CD4-positive, CD25-positive, alpha-beta regulatory T cell (primary cell): ENCODE results near the gene CACNA1S. TPM values are rescaled to one million over a fixed set of nuclear protein-coding genes. Genes with fewer than 3 reads are reported as not detected.

Experiments used
- ATAC-seq, 2 donors: fragments of 150-1000 bp; cut with Tn5 transposase; one replicate each; pipeline ENCODE4 v1.10.0; 2021; ENCODE audit warnings: low read depth in 2 of 2, moderate number of reproducible peaks in 2 of 2, moderate library complexity in 1 of 2
- DNase-seq, 3 donors: peaks; one replicate each; pipeline versions ENCODE4 v3.0.0 to v3.0.0-alpha.2; 2012 to 2022; ENCODE audit warnings: mixed read lengths in 1 of 3
- H3K27ac ChIP-seq: one replicate; pipeline ENCODE4 v1.7.0; 2013; ENCODE audit warnings: mild to moderate bottlenecking, low read length; ENCODE audit not compliant: insufficient read depth, poor library complexity, severe bottlenecking
- H3K27me3 ChIP-seq: one replicate; pipeline ENCODE4 v1.7.0; 2013; ENCODE audit warnings: low read length; ENCODE audit not compliant: control insufficient read depth, insufficient read depth
- H3K36me3 ChIP-seq: one replicate; pipeline ENCODE4 v1.7.0; 2013; ENCODE audit warnings: mild to moderate bottlenecking, low read length, moderate library complexity; ENCODE audit not compliant: control insufficient read depth, insufficient read depth
- H3K4me1 ChIP-seq: 2 replicates; pipeline ENCODE4 v1.7.0; 2013; ENCODE audit warnings: mild to moderate bottlenecking, low read length; ENCODE audit not compliant: insufficient read depth, control insufficient read depth, poor library complexity, severe bottlenecking
- H3K4me3 ChIP-seq: one replicate; pipeline ENCODE4 v1.7.0; 2013; ENCODE audit warnings: low read depth, mild to moderate bottlenecking, low read length, moderate library complexity
- H3K9me3 ChIP-seq, 2 experiments: 1 replicate in 1 of 2; 2 replicates in 1 of 2; pipeline ENCODE4 v1.7.0; 2013; ENCODE audit warnings: low read length in 2 of 2, mild to moderate bottlenecking in 1 of 2, moderate library complexity in 1 of 2; ENCODE audit not compliant: control insufficient read depth in 2 of 2
- H3K27ac Mint-ChIP-seq, 3 donors: one replicate each; pipeline ENCODE4 v1.8.0; 2020 to 2022; ENCODE audit warnings: mild to moderate bottlenecking in 3 of 3, mixed read lengths in 3 of 3, moderate library complexity in 2 of 3
- H3K27me3 Mint-ChIP-seq: one replicate; pipeline ENCODE4 v1.8.0; 2022; ENCODE audit warnings: mild to moderate bottlenecking, mixed read lengths
- H3K36me3 Mint-ChIP-seq: one replicate; pipeline ENCODE4 v1.8.0; 2020; ENCODE audit warnings: mixed read lengths
- H3K4me1 Mint-ChIP-seq, 4 donors: one replicate each; pipeline ENCODE4 v1.8.0; 2020 to 2022; ENCODE audit warnings: mixed read lengths in 4 of 4, mild to moderate bottlenecking in 1 of 4
- H3K4me3 Mint-ChIP-seq, 4 donors: one replicate each; pipeline ENCODE4 v1.8.0; 2020 to 2022; ENCODE audit warnings: mild to moderate bottlenecking in 4 of 4, mixed read lengths in 4 of 4, moderate library complexity in 3 of 4
- H3K9me3 Mint-ChIP-seq, 7 donors: one replicate each; pipeline ENCODE4 v1.8.0; 2020 to 2022; ENCODE audit warnings: mixed read lengths in 7 of 7, mild to moderate bottlenecking in 3 of 7, moderate library complexity in 2 of 7
- polyA plus RNA-seq, 4 donors: library from polyadenylated mRNA; unstranded; fragments of 300-500 nt; fragmentation: Illumina TruSeq; gene quantifications; one replicate each; pipeline ENCODE4 v1.2.3, GENCODE V29; 2021
- total RNA-seq: library from RNA; stranded (reverse); gene quantifications from one replicate; pipeline ENCODE4 v1.2.3, GENCODE V29; 2022

The CACNA1S gene
- total and polyA plus RNA-seq, 5 donors from 2014 or later, result not detected

GRCh38 chr1:201053155-201053860, 58.9 kb downstream of the CACNA1S start:
- H3K4me1 ChIP-seq, result peaks cover 8% of the 10 kb centered on the region
- DNase-seq (no peak), ATAC-seq (no peak)
- no peaks in the 10 kb centered on the region for H3K36me3 ChIP-seq
- Mint-ChIP-seq H3K27me3 (no peaks in the 10 kb centered on the region), H3K9me3 (peaks cover 0 to 3% (median 0%) of the 10 kb centered on the region in 7 donors), H3K4me3 (no peak overlapping the region), H3K4me1 (peaks cover 9 to 16% (median 13%) of the 10 kb centered on the region in 4 donors), H3K27ac (no peak overlapping the region), H3K36me3 (no peaks in the 10 kb centered on the region)
- H3K27me3 ChIP-seq, result no peaks in the 10 kb centered on the region
- H3K27ac ChIP-seq, result no peak overlapping the region
- H3K4me3 ChIP-seq, result no peak overlapping the region
- H3K9me3 ChIP-seq, result no peaks in the 10 kb centered on the region

GRCh38 chr1:201051399-201051798, 60.8 kb downstream of the CACNA1S start:
- H3K4me1 ChIP-seq, result no peaks in the 10 kb centered on the region
- no peak for ATAC-seq
- Mint-ChIP-seq H3K9me3 (peaks cover 0 to 3% (median 0%) of the 10 kb centered on the region in 7 donors), H3K27ac (no peak overlapping the region), H3K36me3 (no peaks in the 10 kb centered on the region), H3K4me3 (no peak overlapping the region), H3K27me3 (no peaks in the 10 kb centered on the region), H3K4me1 (peaks cover 0 to 3% (median 0%) of the 10 kb centered on the region in 4 donors)
- no peaks in the 10 kb centered on the region for H3K36me3 ChIP-seq
- H3K27me3 ChIP-seq, result no peaks in the 10 kb centered on the region
- H3K4me3 ChIP-seq, result no peak overlapping the region
- no peak for DNase-seq
- no peak overlapping the region for H3K27ac ChIP-seq
- H3K9me3 ChIP-seq, result no peaks in the 10 kb centered on the region

DNA sequence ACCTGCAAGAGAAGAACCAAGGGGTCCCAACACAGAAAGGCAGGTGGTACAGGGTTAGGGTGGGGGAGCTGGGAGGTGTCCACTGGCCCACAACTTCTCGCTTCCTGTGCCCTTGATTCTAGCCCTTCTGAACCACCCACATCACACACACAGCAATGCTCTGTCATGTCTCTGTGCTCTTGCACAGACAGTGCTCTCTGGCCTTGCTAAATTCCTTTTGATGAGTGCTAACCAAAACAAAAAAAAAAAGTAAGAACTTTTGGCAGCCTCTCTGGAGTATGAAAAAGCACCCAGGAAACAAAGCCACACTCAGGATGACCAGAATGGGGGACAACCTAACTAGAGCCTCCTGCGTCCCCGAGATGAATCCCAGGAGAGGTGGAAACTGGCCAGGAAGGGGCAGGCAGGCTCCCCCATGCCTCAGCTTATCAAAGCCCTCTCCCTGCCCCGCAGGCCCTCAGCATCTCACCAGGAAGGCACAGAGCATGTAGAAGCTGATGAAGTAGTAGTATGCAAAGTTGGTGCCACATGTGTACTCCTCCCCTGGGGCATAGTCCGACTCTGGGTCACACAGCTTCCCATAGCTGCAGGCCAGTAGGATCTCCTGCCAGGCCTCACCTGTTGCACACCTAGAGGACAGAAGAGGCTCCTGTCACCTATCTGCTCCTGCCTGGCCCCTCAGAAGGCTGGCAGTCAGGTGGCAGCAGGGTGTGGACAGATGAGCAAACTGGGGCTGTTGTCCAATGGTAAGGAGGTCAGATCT, 61.5 kb downstream of the CACNA1S start:
- Mint-ChIP-seq H3K27ac (no peak overlapping the region), H3K9me3 (peaks cover 0 to 3% (median 0%) of the 10 kb centered on the region in 7 donors), H3K4me3 (no peak overlapping the region), H3K27me3 (no peaks in the 10 kb centered on the region), H3K4me1 (no peaks in the 10 kb centered on the region), H3K36me3 (no peaks in the 10 kb centered on the region)
- no peak overlapping the region for H3K4me3 ChIP-seq
- H3K9me3 ChIP-seq, result no peaks in the 10 kb centered on the region
- H3K36me3 ChIP-seq, result no peaks in the 10 kb centered on the region
- no peak for ATAC-seq
- no peak overlapping the region for H3K27ac ChIP-seq
- no peak for DNase-seq
- H3K4me1 ChIP-seq, result no peaks in the 10 kb centered on the region
- H3K27me3 ChIP-seq, result no peaks in the 10 kb centered on the region

- H3K36me3 ChIP-seq, result no peaks in the 10 kb centered on the region
- no peak overlapping the region for H3K27ac ChIP-seq
- no peak overlapping the region for H3K4me3 Mint-ChIP-seq
- no peaks in the 10 kb centered on the region for H3K4me1 ChIP-seq
- no peaks in the 10 kb centered on the region for H3K4me1 Mint-ChIP-seq
- peaks cover 0 to 3% (median 0%) of the 10 kb centered on the region in 7 donors for H3K9me3 Mint-ChIP-seq
- no peak overlapping the region for H3K27ac Mint-ChIP-seq
- H3K27me3 Mint-ChIP-seq, result no peaks in the 10 kb centered on the region
- no peaks in the 10 kb centered on the region for H3K27me3 ChIP-seq
- ATAC-seq, result no peak
- no peaks in the 10 kb centered on the region for H3K36me3 Mint-ChIP-seq
- H3K4me3 ChIP-seq, result no peak overlapping the region
- DNase-seq, result no peak
- H3K9me3 ChIP-seq, result no peaks in the 10 kb centered on the region
Observed at GRCh38 chr1:201049248-201049831, 62.9 kb downstream of the CACNA1S start.

GRCh38 chr1:201048521-201048920, 63.7 kb downstream of the CACNA1S start:
- no peak for DNase-seq
- Histone ChIP-seq H3K36me3 (no peaks in the 10 kb centered on the region), H3K27ac (no peak overlapping the region), H3K4me1 (no peaks in the 10 kb centered on the region), H3K27me3 (no peaks in the 10 kb centered on the region), H3K9me3 (no peaks in the 10 kb centered on the region), H3K4me3 (no peak overlapping the region)
- H3K9me3 Mint-ChIP-seq, result no peaks in the 10 kb centered on the region
- no peak overlapping the region for H3K27ac Mint-ChIP-seq
- no peak for ATAC-seq
- peaks cover 5% of the 10 kb centered on the region for H3K27me3 Mint-ChIP-seq
- H3K36me3 Mint-ChIP-seq, result no peaks in the 10 kb centered on the region
- no peak overlapping the region for H3K4me3 Mint-ChIP-seq
- no peaks in the 10 kb centered on the region for H3K4me1 Mint-ChIP-seq

DNA sequence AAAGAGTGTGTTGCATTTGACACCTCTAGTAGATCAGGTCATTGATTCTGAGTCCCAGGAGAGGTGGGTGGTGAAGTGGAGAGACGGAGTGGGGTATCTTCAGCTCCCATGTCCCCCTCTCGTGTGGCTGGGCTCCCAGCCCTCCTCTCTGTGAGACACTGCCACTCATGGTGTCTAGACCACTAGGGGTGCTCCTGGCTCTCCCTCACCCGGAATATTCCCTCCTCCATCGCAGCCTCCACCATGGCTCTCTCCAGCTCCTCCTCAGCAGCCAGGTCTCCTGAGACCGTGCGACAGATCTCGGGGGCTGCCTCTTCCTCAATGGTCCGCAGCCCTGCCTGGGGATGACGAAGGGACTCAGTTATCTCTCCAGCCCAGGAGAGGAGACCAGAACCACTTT, 68.1 kb downstream of the CACNA1S start:
- no peaks in the 10 kb centered on the region for H3K9me3 ChIP-seq
- DNase-seq (no peak), ATAC-seq (no peak)
- no peak overlapping the region for H3K4me3 Mint-ChIP-seq
- H3K4me3 ChIP-seq, result no peak overlapping the region
- peaks cover 0 to 7% (median 5%) of the 10 kb centered on the region in 4 donors for H3K4me1 Mint-ChIP-seq
- no peaks in the 10 kb centered on the region for H3K36me3 ChIP-seq
- H3K27me3 ChIP-seq, result no peaks in the 10 kb centered on the region
- no peaks in the 10 kb centered on the region for H3K4me1 ChIP-seq
- H3K27ac Mint-ChIP-seq, result peak overlapping the region in 1 of 3 donors; percentile 59
- no peaks in the 10 kb centered on the region for H3K36me3 Mint-ChIP-seq
- H3K9me3 Mint-ChIP-seq, result no peaks in the 10 kb centered on the region
- no peak overlapping the region for H3K27ac ChIP-seq
- peaks cover 9% of the 10 kb centered on the region for H3K27me3 Mint-ChIP-seq

- Histone ChIP-seq H3K27me3 (no peaks in the 10 kb centered on the region), H3K4me1 (no peaks in the 10 kb centered on the region), H3K36me3 (no peaks in the 10 kb centered on the region), H3K27ac (no peak overlapping the region), H3K9me3 (no peaks in the 10 kb centered on the region), H3K4me3 (no peak overlapping the region)
- ATAC-seq, result peak; percentile 81 to 83
- no peaks in the 10 kb centered on the region for H3K36me3 Mint-ChIP-seq
- H3K4me3 Mint-ChIP-seq, result no peak overlapping the region
- H3K9me3 Mint-ChIP-seq, result no peaks in the 10 kb centered on the region
- H3K4me1 Mint-ChIP-seq, result peaks cover 0 to 7% (median 5%) of the 10 kb centered on the region in 4 donors
- DNase-seq, result peak; percentile 52 to 83 (median 77)
- peak overlapping the region in 1 of 3 donors; percentile 35 for H3K27ac Mint-ChIP-seq
- peaks cover 9% of the 10 kb centered on the region for H3K27me3 Mint-ChIP-seq
Observed at GRCh38 chr1:201042779-201043461, 69.3 kb downstream of the CACNA1S start.
